GM12878 (cell line): ENCODE measurements around the gene UTF1. TPM values are rescaled to one million over a fixed set of nuclear protein-coding genes. Genes with fewer than 3 reads are reported as not detected.

Experiments
- ATAC-seq: fragments of 200-7000 bp; cut with Tn5 transposase; 3 replicates; pipeline ENCODE4 v1.9.1; 2020; ENCODE audit warnings: mild to moderate bottlenecking, moderate library complexity
- BruUV-seq: library from RNA; stranded (reverse); fragments of 400-500 nt; replicated peaks from 2 replicates; lab custom pipeline; 2021; lab: Mats Ljungman, UMichigan
- CTCF ChIA-PET: fragments of 300-600 bp; sonication (Branson Sonifier 250); formaldehyde crosslinking; extraction: SDS; loops from one replicate; lab custom pipeline; 2021; ENCODE audit warnings: inconsistent platforms; lab: Yijun Ruan, JAX
- POLR2A ChIA-PET: fragments of 350-600 bp; formaldehyde crosslinking; extraction: SDS; loops from one replicate; lab custom pipeline; 2021; ENCODE audit warnings: inconsistent platforms; lab: Charles Lee
- RAD21 ChIA-PET: fragments of 300-600 bp; sonication (Branson Sonifier 250); formaldehyde crosslinking; loops from one replicate; lab custom pipeline; 2023; ENCODE audit warnings: antibody characterized with exemption; ENCODE audit not compliant: unreplicated experiment; lab: Charles Lee
- SMC1A ChIA-PET: fragments of 300-600 bp; sonication (Branson Sonifier 250); formaldehyde crosslinking; loops from one replicate; lab custom pipeline; 2023; ENCODE audit not compliant: unreplicated experiment, uncharacterized antibody; lab: Charles Lee
- DNase-seq: peaks from one replicate; pipeline ENCODE4 v3.0.0-alpha.2; 2011; ENCODE audit warnings: low read depth, low spot score
- FAIRE-seq: peaks from 3 replicates; lab custom pipeline; 2011; peaks lifted over from hg19 to GRCh38; lab: Jason Lieb, UNC
- H2AFZ ChIP-seq: 2 replicates; pipeline ENCODE4 v1.6.0; 2011; ENCODE audit warnings: low read depth, low read length, control low read depth; ENCODE audit not compliant: control insufficient read depth
- H3K27ac ChIP-seq: 2 replicates; pipeline ENCODE4 v1.5.1; 2011; ENCODE audit warnings: control low read depth; ENCODE audit not compliant: control insufficient read depth, insufficient read depth
- H3K27me3 ChIP-seq, 2 experiments: replicated peaks in 1 of 2; 2 replicates each; pipeline versions ENCODE4 v1.6.0 to v1.6.1; 2011; ENCODE audit warnings: low read length in 1 of 2; ENCODE audit not compliant: control insufficient read depth in 2 of 2, insufficient read depth in 2 of 2
- H3K36me3 ChIP-seq, 2 experiments: 2 replicates each; pipeline ENCODE4 v1.5.1; 2011; ENCODE audit warnings: low read length in 1 of 2; ENCODE audit not compliant: control insufficient read depth in 2 of 2, insufficient read depth in 2 of 2
- H3K4me1 ChIP-seq: 2 replicates; pipeline ENCODE4 v1.6.1; 2011; ENCODE audit warnings: mild to moderate bottlenecking, low read length, moderate library complexity, mixed read lengths; ENCODE audit not compliant: control insufficient read depth, insufficient read depth
- H3K4me2 ChIP-seq: 2 replicates; pipeline ENCODE4 v1.6.0; 2011; ENCODE audit warnings: control low read depth; ENCODE audit not compliant: control insufficient read depth, insufficient read depth
- H3K4me3 ChIP-seq: fragments of 200-600 bp; sonication (generic); 2 replicates; pipeline ENCODE4 v1.5.1; 2016
- H3K79me2 ChIP-seq: 2 replicates; pipeline ENCODE4 v1.6.0; 2011; ENCODE audit warnings: low read length; ENCODE audit not compliant: control insufficient read depth, insufficient read depth
- H3K9ac ChIP-seq: 2 replicates; pipeline ENCODE4 v1.8.0; 2011; ENCODE audit warnings: low read length, control low read depth, mixed read lengths; ENCODE audit not compliant: control insufficient read depth, insufficient read depth
- H3K9me3 ChIP-seq: replicated peaks from 3 replicates; pipeline ENCODE4 v1.5.1; 2011; ENCODE audit warnings: mild to moderate bottlenecking, low read length; ENCODE audit not compliant: control insufficient read depth, insufficient read depth
- H4K20me1 ChIP-seq: 2 replicates; pipeline ENCODE4 v1.6.0; 2011; ENCODE audit not compliant: control insufficient read depth, insufficient read depth
- ASH2L ChIP-seq: fragments of 300-600, 200-600 bp; sonication (generic); IDR thresholded peaks from 2 replicates; pipeline ENCODE4 v1.6.1; 2017; ENCODE audit warnings: low read depth, mild to moderate bottlenecking, borderline replicate concordance
- BCL11A ChIP-seq: IDR thresholded peaks from 2 replicates; pipeline ENCODE4 v1.6.1; 2011; ENCODE audit warnings: low read depth, low read length
- SPI1 ChIP-seq: IDR thresholded peaks from 2 replicates; pipeline ENCODE4 v1.6.1; 2011; ENCODE audit warnings: low read depth, mild to moderate bottlenecking, low read length, moderate library complexity, borderline replicate concordance; ENCODE audit not compliant: insufficient read depth
- TBL1XR1 ChIP-seq: IDR thresholded peaks from 2 replicates; pipeline ENCODE4 v1.6.1; 2012; ENCODE audit warnings: low read depth, low read length, improper control_type of control experiment
- WGBS: methylation state at CpG from one replicate; pipeline ENCODE4 v1.1.6; 2016; ENCODE audit warnings: low lambda C conversion rate; ENCODE audit not compliant: insufficient replicate concordance, insufficient coverage; ENCODE audit errors: missing lambda C conversion rate; 5-methylcytosine and 5-hydroxymethylcytosine counted together
- in situ Hi-C: fragments of 300-500 bp; cut with MboI; formaldehyde crosslinking; loops from 9 replicates; pipeline ENCODE4 v1.14.3; 2018; ENCODE audit warnings: mixed read lengths
- intact Hi-C: fragments of 100-400 bp; cut with micrococcal nuclease; formaldehyde crosslinking; loops from one replicate; pipeline ENCODE4 v1.14.2; 2022; ENCODE audit not compliant: unreplicated experiment
- polyA plus RNA-seq, 11 experiments: library from polyadenylated mRNA; depleted of rRNA in 4 of 11; unstranded in 6 of 11; stranded (reverse) in 5 of 11; fragments of >200 nt; fragmentation: Nextera tagmentation in 4 of 11; fragmentation: Illumina TruSeq in 1 of 11; extraction: Ambion mirVana in 4 of 11; extraction: Trizol in 1 of 11; gene quantifications; 1 replicate in 1 of 11; 2 replicates in 10 of 11; pipeline versions ENCODE4 v1.2.1 to v1.2.3, GENCODE V29; 2011 to 2016; ENCODE audit warnings: inconsistent platforms in 2 of 11, missing spikeins in 2 of 11, low read depth in 1 of 11
- total RNA-seq, 4 experiments: library from RNA; depleted of rRNA in 3 of 4; stranded (reverse); fragments of >200 nt in 3 of 4; fragmentation: Illumina TruSeq in 1 of 4; extraction: Trizol in 1 of 4; gene quantifications; 2 replicates each; pipeline versions ENCODE4 v1.2.1 to v1.2.3, GENCODE V29; 2013 to 2021
- TF ChIP-seq, protein P1 (sequence below): fragments of 450-650 bp; IDR thresholded peaks from 2 replicates; pipeline ENCODE4 v1.6.1; 2018; ENCODE audit warnings: mild to moderate bottlenecking, low read depth, moderate library complexity; ENCODE audit not compliant: partially characterized antibody
- TF ChIP-seq, protein P2 (sequence below): fragments of 450-650 bp; IDR thresholded peaks from 2 replicates; pipeline ENCODE4 v1.6.1; 2018; ENCODE audit warnings: borderline replicate concordance, mild to moderate bottlenecking; ENCODE audit not compliant: partially characterized antibody

Gene UTF1
- total and polyA plus RNA-seq, 10 of the 15 experiments (the other 5 are each of a cell fraction or from before 2014, with no cell fraction given) = not detected

DNA sequence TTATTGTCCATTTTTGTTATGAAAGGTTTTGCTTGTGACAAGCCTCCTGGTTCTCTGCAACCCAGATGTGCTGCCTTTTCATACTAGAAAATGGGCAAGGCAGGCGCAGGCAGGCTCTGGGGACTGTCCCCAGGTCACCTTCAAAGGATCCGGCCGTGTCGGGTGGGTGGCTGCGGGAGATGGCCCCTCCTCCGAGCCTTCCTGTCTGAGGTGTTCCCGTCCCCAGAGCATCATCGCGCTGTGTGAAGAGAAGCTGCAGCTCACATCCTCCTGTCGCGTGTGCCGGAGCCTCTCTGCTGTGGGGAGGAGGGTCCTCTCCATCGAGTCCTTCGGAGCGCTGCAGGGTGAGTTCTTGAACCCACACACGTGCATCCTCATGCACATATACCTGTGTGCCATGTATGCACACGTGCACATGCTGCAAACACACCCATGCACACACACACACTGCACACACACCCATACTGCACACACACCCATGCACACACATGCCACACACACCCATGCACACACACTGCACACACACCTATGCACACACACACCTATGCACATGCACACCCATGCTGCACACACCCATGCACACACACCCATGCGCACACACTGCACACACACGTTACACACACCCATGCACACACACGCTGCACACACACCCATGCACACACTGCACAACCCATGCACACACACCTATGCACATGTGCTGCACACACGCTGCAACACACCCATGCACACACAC lies 46.2 kb upstream of the UTF1 start:
- no TSS peak for BruUV-seq
- no peak overlapping the region for H2AFZ ChIP-seq
- no peaks in the 10 kb centered on the region for H3K79me2 ChIP-seq
- 49% methylated on average over 21 of the region's 21 CpGs for WGBS
- no peaks in the 10 kb centered on the region for H4K20me1 ChIP-seq
- H3K9ac ChIP-seq = no peak overlapping the region
- DNase-seq (no peak), ATAC-seq (no peak), FAIRE-seq (no peak)
- no peaks in the 10 kb centered on the region for H3K36me3 ChIP-seq
- SMC1A ChIA-PET = no interaction called here
- POLR2A ChIA-PET = no interaction called here
- no peaks in the 10 kb centered on the region; the same call in 2 of the 3 replicates for H3K9me3 ChIP-seq
- in situ Hi-C loops (no loop called here), intact Hi-C loops (no loop called here)
- H3K27ac ChIP-seq = no peak overlapping the region
- no peaks in the 10 kb centered on the region for H3K4me1 ChIP-seq
- no peaks in the 10 kb centered on the region for H3K27me3 ChIP-seq
- H3K4me3 ChIP-seq = no peak overlapping the region
- TF ChIP-seq, protein P1, sequence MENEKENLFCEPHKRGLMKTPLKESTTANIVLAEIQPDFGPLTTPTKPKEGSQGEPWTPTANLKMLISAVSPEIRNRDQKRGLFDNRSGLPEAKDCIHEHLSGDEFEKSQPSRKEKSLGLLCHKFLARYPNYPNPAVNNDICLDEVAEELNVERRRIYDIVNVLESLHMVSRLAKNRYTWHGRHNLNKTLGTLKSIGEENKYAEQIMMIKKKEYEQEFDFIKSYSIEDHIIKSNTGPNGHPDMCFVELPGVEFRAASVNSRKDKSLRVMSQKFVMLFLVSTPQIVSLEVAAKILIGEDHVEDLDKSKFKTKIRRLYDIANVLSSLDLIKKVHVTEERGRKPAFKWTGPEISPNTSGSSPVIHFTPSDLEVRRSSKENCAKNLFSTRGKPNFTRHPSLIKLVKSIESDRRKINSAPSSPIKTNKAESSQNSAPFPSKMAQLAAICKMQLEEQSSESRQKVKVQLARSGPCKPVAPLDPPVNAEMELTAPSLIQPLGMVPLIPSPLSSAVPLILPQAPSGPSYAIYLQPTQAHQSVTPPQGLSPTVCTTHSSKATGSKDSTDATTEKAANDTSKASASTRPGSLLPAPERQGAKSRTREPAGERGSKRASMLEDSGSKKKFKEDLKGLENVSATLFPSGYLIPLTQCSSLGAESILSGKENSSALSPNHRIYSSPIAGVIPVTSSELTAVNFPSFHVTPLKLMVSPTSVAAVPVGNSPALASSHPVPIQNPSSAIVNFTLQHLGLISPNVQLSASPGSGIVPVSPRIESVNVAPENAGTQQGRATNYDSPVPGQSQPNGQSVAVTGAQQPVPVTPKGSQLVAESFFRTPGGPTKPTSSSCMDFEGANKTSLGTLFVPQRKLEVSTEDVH = no peak
- TF ChIP-seq, protein P2, sequence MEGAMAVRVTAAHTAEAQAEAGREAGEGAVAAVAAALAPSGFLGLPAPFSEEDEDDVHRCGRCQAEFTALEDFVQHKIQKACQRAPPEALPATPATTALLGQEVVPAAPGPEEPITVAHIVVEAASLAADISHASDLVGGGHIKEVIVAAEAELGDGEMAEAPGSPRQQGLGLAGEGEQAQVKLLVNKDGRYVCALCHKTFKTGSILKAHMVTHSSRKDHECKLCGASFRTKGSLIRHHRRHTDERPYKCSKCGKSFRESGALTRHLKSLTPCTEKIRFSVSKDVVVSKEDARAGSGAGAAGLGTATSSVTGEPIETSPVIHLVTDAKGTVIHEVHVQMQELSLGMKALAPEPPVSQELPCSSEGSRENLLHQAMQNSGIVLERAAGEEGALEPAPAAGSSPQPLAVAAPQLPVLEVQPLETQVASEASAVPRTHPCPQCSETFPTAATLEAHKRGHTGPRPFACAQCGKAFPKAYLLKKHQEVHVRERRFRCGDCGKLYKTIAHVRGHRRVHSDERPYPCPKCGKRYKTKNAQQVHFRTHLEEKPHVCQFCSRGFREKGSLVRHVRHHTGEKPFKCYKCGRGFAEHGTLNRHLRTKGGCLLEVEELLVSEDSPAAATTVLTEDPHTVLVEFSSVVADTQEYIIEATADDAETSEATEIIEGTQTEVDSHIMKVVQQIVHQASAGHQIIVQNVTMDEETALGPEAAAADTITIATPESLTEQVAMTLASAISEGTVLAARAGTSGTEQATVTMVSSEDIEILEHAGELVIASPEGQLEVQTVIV = no peak
- TF ChIP-seq SPI1 (no peak), ASH2L (no peak), BCL11A (no peak), TBL1XR1 (no peak)
- RAD21 ChIA-PET = no interaction called here
- no peak overlapping the region for H3K4me2 ChIP-seq
- CTCF ChIA-PET = no interaction called here
